ENCODE results near the gene WWC2.
A peak's percentile ranks its signal among the peaks of the same experiment; 100 is the strongest.

WWC2 gene

DNA sequence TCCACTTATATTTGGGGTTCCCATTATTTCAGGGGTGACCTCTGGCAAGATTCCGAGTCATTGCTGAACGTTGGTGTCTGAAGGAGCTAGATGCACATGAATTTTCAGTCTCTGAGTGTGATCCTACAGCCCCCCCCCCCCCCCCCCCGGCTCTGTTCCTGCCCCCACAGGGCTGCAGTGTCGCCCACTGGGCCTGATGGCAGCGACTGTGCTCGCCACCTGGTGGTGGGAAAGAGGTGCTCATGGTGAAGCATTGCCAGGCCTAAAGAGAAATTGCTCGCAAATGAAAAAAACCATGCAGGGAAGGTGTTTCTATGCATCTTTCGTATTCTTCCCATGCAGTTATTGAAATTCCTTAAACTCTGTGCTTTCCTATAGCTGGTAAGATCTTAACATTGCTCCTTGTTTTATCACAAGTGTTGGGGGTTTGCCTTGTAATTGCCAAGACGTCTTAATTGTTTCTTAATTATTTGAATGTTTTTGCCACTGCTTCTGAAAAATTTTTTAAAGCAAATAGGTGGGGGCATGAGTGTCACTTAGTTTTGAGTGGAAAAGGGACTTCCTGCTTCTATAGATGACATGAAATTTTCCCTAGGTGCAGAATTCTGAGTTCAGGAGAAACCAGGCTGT is 157.8 kb downstream of the WWC2 start:
- ATAC-seq = peak; percentile 52
- DNase-seq = peak; percentile 54

DNA sequence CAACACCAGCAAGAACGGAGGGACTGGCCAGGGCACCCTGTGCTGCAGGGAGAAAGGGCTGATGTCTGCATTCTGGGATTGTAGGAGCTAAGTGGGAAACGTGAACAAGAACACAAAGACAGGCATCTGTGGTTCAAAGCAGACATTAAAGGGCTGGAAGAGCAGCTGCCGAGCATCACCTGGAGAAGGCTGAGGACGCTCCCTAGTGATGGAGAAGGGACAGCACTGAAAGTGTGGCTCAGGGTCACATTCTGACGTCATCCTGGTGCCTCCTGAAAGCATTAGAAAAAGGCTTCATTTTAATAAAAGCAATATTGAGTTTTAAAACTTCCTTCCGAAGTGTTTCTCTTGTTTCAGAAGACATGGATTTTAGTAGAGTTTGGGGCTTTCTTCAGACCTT is 158.8 kb downstream of the WWC2 start:
- ATAC-seq (no peak), DNase-seq (no peak)

DNA sequence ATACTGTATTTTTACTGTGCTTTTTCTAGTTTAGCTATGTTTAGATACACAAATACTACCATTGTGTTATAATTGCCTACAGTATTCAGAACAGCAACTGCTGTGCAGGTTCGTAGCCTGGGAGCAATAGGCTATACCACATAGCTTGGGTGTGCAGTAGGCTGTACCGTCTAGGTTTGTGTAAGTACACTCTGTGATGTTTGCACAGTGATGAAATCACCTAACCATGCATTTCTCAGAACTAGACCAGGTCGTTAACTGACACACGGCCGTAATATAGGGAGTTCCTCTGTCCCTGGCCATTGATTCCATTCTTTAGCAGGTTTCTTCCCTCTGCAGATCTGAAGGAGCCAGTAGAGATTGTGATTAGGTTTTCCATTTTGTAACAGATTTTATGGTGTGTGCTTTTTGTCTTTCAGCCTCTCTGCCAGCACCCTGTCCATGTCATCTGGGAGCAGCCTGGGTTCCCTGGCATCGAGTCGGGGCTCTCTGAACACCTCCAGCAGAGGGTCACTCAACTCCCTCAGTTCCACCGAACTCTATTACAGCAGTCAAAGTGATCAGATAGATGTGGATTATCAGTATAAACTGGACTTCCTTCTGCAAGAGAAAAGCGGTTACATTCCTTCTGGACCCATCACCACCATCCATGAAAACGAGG is 161.6 kb downstream of the WWC2 start:
- no peak for ATAC-seq

DNA sequence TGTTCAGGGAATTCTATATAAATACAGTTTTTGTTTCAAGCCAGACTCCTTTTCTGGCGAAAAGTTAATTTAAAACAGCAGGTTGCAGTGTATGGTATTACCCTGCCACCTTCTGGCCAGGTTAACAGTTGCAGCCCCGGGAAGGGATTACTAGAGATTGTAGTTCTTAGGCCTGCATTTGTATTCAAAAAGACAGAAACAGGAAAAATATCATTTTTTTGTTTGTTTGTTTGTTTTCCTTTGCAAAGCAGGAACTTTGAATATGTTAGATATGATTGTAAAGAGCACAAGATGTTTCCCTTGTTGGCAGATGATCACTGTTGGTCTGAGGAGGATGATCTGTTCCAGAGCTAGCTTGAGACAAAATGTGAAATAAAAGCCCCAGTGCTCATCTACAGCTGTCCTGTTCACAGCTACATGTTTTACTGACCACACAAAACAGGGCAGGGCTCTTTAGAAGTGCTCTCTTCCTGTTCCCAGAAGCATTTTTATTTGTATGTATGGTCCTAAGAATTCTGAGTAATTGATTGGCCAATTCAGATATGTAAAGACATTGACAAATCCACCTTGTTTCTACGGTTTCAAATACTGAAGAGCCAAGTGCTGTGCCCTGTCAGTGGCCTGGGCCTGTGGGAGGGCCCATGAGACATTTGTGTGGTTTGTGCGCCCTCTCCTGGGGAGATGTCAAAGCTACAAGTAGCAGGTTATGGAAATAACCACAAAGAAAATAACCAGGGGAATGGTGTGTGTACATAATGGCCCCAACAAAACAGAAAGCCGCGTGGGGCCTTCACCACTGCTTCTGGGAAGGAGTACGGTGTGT is 163.1 kb downstream of the WWC2 start:
- DNase-seq = peak; percentile 80
- peak; percentile 93 for ATAC-seq

More for the DNA sequence above, 161.6 kb downstream of the WWC2 start:
- DNase-seq = no peak

DNA sequence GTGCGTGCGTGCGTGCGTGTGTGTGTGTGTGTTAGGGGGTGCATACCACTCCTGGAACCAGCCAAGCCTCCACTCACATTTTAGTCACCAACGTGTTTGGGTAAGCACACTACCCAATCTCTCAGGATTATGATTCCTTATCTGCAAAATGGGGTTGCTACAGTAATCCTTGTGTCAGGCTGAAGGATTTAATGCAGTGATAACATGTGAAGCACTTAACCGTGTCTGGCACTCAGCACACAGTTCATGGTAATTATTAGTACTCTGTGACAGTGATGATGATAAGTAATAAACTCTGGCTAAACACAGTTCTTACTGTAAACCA is 163.7 kb downstream of the WWC2 start:
- ATAC-seq (no peak), DNase-seq (no peak)

GRCh38 chr4:183263787-183264386 is 164.8 kb downstream of the WWC2 start:
- ATAC-seq (no peak), DNase-seq (no peak)

DNA sequence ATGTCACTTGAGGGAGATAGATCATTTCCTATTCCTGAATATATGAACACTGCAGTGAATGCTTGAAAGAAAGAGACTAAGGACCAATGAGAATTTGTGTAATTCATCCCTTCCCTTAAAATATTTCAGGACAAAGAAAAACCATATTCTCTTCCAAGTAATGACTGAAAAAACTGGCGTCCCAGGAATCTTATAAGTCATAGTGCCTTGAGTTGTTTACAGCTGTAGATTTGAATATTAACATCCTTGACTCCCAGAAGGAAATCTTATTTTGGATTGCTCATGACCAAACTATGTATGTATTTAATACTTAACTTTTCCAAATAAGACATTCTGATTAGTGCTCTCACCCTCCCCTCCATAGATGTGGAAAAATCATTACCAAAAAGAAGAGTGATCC is 165.6 kb downstream of the WWC2 start:
- ATAC-seq (no peak), DNase-seq (no peak)

GRCh38 chr4:183266371-183266770 is 167.3 kb downstream of the WWC2 start:
- DNase-seq = no peak

DNA sequence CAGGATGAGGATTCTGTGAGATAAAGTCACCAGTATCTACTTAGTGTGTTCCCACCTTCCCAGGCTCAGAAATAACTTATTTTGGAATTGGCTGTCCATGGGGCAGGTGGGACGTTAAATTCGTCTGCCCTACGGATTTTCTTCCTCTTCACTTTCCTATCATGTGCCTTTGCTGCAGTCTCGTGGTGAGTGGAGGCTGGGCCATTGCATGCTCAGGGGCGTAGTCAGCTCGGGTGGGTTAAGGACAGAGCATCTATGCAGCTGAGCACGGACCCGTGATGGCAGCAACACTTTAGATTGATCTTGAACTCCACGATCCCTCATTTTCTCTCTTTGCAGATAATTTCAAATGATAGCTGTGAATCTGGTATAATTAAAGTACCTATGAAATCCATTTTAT is 169.5 kb downstream of the WWC2 start:
- ATAC-seq = no peak

More at GRCh38 chr4:183266371-183266770, 167.3 kb downstream of the WWC2 start:
- ATAC-seq = no peak

GRCh38 chr4:183272384-183272783 is 173.3 kb downstream of the WWC2 start:
- ATAC-seq (no peak), DNase-seq (no peak)

More for the DNA sequence above, 169.5 kb downstream of the WWC2 start:
- no peak for DNase-seq

DNA sequence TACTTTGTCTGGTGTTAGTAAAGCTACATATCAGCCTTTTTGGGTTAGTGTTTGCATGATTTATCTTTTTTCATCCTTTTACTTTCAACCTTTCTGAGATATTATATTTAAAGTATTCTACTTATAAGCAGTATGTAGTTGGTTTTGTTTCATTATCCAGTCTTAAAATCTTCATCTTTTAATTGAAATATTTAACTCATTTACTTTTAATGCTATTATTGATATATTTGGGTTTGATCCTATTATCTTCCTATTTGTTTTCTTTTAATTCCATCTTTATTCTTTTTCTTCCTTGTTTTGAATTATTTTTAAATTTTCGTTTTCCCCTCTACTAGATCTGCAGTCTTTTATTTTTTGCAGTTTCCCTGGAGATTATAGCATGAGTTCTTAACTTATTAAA is 177.0 kb downstream of the WWC2 start:
- DNase-seq (no peak), ATAC-seq (no peak)

GRCh38 chr4:183284258-183284785 is 185.3 kb downstream of the WWC2 start:
- ATAC-seq (no peak), DNase-seq (no peak)

GRCh38 chr4:183284965-183285364 is 185.9 kb downstream of the WWC2 start:
- ATAC-seq (no peak), DNase-seq (no peak)

GRCh38 chr4:183285886-183286285 is 186.8 kb downstream of the WWC2 start:
- no peak for ATAC-seq
- no peak for DNase-seq

DNA sequence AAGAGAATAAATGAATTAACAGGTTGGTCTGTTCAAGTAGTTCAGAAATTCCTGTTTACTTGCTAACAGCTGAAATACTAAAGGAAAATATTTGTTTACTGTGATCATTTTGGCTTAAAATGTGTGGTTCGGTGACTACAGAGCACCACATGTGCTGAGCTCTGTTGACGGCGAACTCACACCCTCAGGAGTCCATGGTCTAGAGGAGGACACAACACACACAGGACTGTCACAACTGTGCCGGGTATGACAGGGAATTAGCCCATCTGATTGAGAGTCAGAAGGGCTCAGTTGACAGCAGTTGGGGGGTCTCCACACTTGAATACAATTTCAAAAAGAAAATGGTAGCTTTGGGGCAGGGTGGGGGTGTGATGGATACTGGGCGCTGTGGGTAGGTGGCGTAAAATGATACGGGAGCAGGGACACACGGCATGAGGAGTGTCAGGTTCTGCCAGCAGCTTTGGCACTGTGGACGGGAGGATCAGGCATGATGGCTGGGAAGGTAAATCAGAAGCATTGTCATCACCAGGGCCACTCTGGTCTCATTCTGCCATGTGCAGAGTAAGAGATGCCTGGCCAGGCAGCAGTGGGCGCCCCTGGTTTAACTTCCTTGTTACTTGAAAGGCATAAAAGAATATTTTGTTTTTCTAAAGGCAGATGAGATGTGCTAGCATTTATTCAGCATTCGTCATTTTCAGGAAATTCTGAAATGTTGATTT is 187.7 kb downstream of the WWC2 start:
- ATAC-seq = no peak

DNA sequence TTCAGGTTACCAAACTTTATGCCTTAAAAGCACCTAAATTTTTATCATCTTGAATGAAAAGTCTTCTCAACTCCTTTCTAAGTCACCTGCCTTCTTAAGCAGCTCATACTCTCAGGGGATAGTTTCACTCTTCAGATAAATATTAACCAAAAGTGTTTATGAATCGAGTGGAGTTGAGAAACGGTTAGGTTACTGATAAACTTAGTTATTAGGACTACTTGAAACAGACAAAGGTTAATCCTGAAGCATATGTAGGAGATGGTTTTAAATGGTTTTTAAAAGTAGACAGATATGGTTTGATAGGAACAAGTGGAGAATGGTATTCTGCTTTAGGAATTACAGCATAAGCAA is 188.2 kb downstream of the WWC2 start:
- no peak for ATAC-seq

More for the DNA sequence above, 187.7 kb downstream of the WWC2 start:
- DNase-seq = no peak

GRCh38 chr4:183287677-183288076 is 188.6 kb downstream of the WWC2 start:
- ATAC-seq (no peak), DNase-seq (no peak)

More for the DNA sequence above, 188.2 kb downstream of the WWC2 start:
- DNase-seq = no peak

GRCh38 chr4:183288955-183289354 is 189.9 kb downstream of the WWC2 start:
- DNase-seq (no peak), ATAC-seq (no peak)

DNA sequence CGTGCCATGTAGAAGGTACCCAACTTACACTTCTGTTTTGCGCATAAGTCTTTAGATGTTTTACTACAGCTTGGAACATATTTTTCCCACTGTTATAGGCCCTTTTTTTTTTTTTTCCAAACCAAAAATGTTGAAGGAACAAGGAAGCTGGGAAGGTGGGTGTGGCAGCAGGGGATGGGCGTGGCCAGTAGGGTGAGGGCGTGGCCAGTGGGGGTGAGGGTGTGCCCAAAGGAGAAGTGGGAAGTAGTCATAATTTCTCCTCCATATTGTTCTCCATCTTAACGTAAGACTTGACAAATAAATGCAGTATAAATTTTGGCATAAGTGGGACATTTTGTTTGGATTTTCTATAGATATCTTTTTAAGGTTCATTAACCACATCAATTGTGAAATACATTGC is 190.6 kb downstream of the WWC2 start:
- DNase-seq = peak; percentile 20
- ATAC-seq = no peak

GRCh38 chr4:183291070-183291469 is 192.0 kb downstream of the WWC2 start:
- ATAC-seq (no peak), DNase-seq (no peak)

DNA sequence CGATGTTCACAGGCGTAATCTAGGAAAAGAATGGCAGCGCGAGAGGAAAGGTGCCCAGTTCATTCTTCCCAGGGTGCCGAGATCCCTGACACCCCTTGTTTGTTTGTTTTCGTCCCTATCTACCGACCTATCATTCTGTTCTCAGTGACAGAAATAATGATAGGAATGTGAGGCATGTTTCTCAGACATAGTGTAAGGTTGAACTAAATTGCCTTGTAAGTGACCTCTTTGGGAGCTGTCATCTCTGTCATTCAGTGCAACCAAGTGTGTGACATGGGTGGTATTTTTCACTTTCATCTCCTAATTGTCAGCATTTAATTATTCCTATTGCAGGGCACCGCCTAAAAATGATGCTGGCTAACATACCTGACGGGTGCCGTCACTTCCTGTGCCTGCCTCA is 196.7 kb downstream of the WWC2 start:
- DNase-seq = no peak
- no peak for ATAC-seq

DNA sequence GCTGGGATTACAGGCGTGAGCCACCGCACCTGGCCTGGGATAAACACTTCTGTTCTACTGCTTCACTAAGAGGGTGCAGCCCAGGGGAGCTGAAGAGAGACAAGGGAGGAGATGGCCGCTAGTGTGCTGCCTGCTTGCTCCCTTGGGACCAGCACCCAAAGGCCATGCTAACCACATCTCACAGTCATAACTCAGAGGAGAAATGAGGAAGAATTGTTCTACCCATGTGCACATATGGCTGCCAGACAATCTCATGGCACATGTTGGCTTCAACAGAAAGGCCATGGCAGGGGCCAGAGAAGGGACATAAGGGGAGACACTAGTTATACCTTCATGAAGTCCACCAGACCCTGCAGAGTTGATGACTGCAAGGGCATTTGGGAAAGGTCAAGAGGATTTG is 198.6 kb downstream of the WWC2 start:
- DNase-seq = no peak
- ATAC-seq = no peak
